Fibroblast of pulmonary artery (primary cell): ENCODE measurements around the gene ATXN1.
A peak's percentile ranks its signal among the peaks of the same experiment; 100 is the strongest.

Source experiments
- DNase-seq: peaks from one replicate; pipeline ENCODE4 v3.0.0-alpha.2; 2010; ENCODE audit warnings: low read depth
- H3K4me3 ChIP-seq: replicated peaks from 2 replicates; pipeline ENCODE4 v1.5.1; 2011; ENCODE audit warnings: low read depth, mild to moderate bottlenecking, control low read depth, low read length, moderate library complexity
- TF ChIP-seq, protein P1 (sequence below): IDR thresholded peaks from 2 replicates; pipeline ENCODE4 v1.5.1; 2011; ENCODE audit warnings: mild to moderate bottlenecking, control low read depth, low read length, inconsistent platforms; ENCODE audit errors: missing control alignments

The ATXN1 gene

GRCh38 chr6:16450285-16450684, 311.0 kb downstream of the ATXN1 start:
- TF ChIP-seq, protein P1, sequence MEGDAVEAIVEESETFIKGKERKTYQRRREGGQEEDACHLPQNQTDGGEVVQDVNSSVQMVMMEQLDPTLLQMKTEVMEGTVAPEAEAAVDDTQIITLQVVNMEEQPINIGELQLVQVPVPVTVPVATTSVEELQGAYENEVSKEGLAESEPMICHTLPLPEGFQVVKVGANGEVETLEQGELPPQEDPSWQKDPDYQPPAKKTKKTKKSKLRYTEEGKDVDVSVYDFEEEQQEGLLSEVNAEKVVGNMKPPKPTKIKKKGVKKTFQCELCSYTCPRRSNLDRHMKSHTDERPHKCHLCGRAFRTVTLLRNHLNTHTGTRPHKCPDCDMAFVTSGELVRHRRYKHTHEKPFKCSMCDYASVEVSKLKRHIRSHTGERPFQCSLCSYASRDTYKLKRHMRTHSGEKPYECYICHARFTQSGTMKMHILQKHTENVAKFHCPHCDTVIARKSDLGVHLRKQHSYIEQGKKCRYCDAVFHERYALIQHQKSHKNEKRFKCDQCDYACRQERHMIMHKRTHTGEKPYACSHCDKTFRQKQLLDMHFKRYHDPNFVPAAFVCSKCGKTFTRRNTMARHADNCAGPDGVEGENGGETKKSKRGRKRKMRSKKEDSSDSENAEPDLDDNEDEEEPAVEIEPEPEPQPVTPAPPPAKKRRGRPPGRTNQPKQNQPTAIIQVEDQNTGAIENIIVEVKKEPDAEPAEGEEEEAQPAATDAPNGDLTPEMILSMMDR = no peak
- DNase-seq = peak; percentile 83

GRCh38 chr6:16446273-16446672, 315.0 kb downstream of the ATXN1 start:
- TF ChIP-seq, protein P1 = no peak
- no peak for DNase-seq

More at GRCh38 chr6:16450285-16450684, 311.0 kb downstream of the ATXN1 start:
- no peak overlapping the region for H3K4me3 ChIP-seq

DNA sequence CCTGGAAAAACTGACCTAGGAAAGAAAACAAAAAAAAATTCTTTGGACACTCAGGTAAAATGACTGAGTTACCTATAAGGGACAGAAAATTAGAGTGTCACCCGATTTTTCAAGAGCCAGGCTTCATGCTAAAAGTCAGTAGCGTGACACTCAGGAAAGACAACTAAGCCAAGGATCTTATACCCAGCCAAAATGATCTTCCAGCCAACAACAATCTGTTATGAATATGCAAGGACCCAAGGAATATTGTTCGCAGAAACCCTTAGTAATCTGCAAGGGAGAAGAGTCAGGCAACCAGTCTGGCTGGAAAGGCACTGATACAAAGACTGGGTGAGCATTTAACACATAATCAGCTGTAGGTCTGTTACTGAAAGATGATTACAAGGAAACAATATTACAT, 319.2 kb downstream of the ATXN1 start:
- no peak overlapping the region for H3K4me3 ChIP-seq
- no peak for DNase-seq
- TF ChIP-seq, protein P1 = no peak

More at GRCh38 chr6:16446273-16446672, 315.0 kb downstream of the ATXN1 start:
- no peak overlapping the region for H3K4me3 ChIP-seq

- TF ChIP-seq, protein P1 = no peak
- no peak overlapping the region for H3K4me3 ChIP-seq
- DNase-seq = no peak
Observed at GRCh38 chr6:16441262-16441661, 320.0 kb downstream of the ATXN1 start.

- TF ChIP-seq, protein P1 = no peak
- H3K4me3 ChIP-seq = no peak overlapping the region
- no peak for DNase-seq
Observed at GRCh38 chr6:16440636-16441212, 320.5 kb downstream of the ATXN1 start.

GRCh38 chr6:16438718-16439591, 322.3 kb downstream of the ATXN1 start:
- peak; percentile 65 for DNase-seq
- no peak overlapping the region for H3K4me3 ChIP-seq
- TF ChIP-seq, protein P1 = no peak
